DND-41 (cell line): ENCODE results near the gene MRM2.

ENCODE experiments used
- ATAC-seq: fragments of 200-7000 bp; cut with Tn5 transposase; 3 replicates; pipeline ENCODE4 v1.9.1; 2021; ENCODE audit warnings: low read depth; ENCODE audit not compliant: insufficient read depth
- DNase-seq: peaks from one replicate; pipeline ENCODE4 v3.0.0-alpha.2; 2020
- H2AFZ ChIP-seq: 2 replicates; pipeline ENCODE4 v1.6.0; 2012; ENCODE audit warnings: low read depth, low read length
- H3K27ac ChIP-seq: 2 replicates; pipeline ENCODE4 v1.5.1; 2012; ENCODE audit warnings: low read length, inconsistent platforms
- H3K27me3 ChIP-seq: fragments of 200-600 bp; sonication (generic); 2 replicates; pipeline ENCODE4 v1.6.0; 2012; ENCODE audit warnings: low read length, mild to moderate bottlenecking, inconsistent platforms; ENCODE audit not compliant: insufficient read depth, poor library complexity
- H3K36me3 ChIP-seq: 2 replicates; pipeline ENCODE4 v1.5.1; 2012; ENCODE audit warnings: low read length, inconsistent platforms; ENCODE audit not compliant: insufficient read depth
- H3K4me1 ChIP-seq: 2 replicates; pipeline ENCODE4 v1.5.1; 2012; ENCODE audit warnings: mild to moderate bottlenecking, low read length; ENCODE audit not compliant: insufficient read depth
- H3K4me2 ChIP-seq: 2 replicates; pipeline ENCODE4 v1.6.0; 2012; ENCODE audit warnings: mild to moderate bottlenecking, moderate library complexity, low read length, inconsistent platforms; ENCODE audit not compliant: insufficient read depth
- H3K4me3 ChIP-seq, 2 experiments: fragments of 200-600 bp in 1 of 2; shearing (Covaris generic) in 1 of 2; 2 replicates each; pipeline ENCODE4 v1.5.1; 2012 to 2016; ENCODE audit warnings: inconsistent platforms in 2 of 2, low read length in 2 of 2, mild to moderate bottlenecking in 2 of 2, low read depth in 1 of 2, moderate library complexity in 1 of 2
- H3K79me2 ChIP-seq: 2 replicates; pipeline ENCODE4 v1.6.0; 2012; ENCODE audit warnings: low read length, inconsistent platforms; ENCODE audit not compliant: insufficient read depth
- H3K9ac ChIP-seq: 2 replicates; pipeline ENCODE4 v1.6.0; 2012; ENCODE audit warnings: low read depth, mild to moderate bottlenecking, inconsistent platforms, low read length, moderate library complexity
- H3K9me3 ChIP-seq: 2 replicates; pipeline ENCODE4 v1.5.1; 2012; ENCODE audit warnings: low read length, moderate library complexity, mild to moderate bottlenecking, inconsistent platforms; ENCODE audit not compliant: insufficient read depth, severe bottlenecking
- H4K20me1 ChIP-seq: 2 replicates; pipeline ENCODE4 v1.6.0; 2012; ENCODE audit warnings: low read length; ENCODE audit not compliant: insufficient read depth
- CTCF ChIP-seq: IDR thresholded peaks from 2 replicates; pipeline ENCODE4 v1.5.1; 2012; ENCODE audit warnings: borderline replicate concordance, low read length, moderate library complexity, mild to moderate bottlenecking; ENCODE audit not compliant: poor library complexity, severe bottlenecking; ENCODE audit errors: extremely low read depth
- EZH2 ChIP-seq: IDR thresholded peaks from 3 replicates; pipeline ENCODE4 v1.6.1; 2012; ENCODE audit warnings: borderline replicate concordance, low read depth, mild to moderate bottlenecking, moderate library complexity, low read length, inconsistent platforms; ENCODE audit not compliant: severe bottlenecking

Gene MRM2

GRCh38 chr7:2223321-2223720 is 18.7 kb downstream of the MRM2 start:
- no peaks in the 10 kb centered on the region for H3K9me3 ChIP-seq
- H3K4me3 ChIP-seq = no peak overlapping the region
- no peak overlapping the region for H3K4me2 ChIP-seq
- H2AFZ ChIP-seq = no peak overlapping the region
- peaks cover 98% of the 10 kb centered on the region for H3K36me3 ChIP-seq
- no peak overlapping the region for H3K9ac ChIP-seq
- peaks cover 49% of the 10 kb centered on the region for H3K79me2 ChIP-seq
- H3K27me3 ChIP-seq = no peaks in the 10 kb centered on the region
- no peak overlapping the region for H3K27ac ChIP-seq
- H3K4me1 ChIP-seq = no peaks in the 10 kb centered on the region
- H4K20me1 ChIP-seq = peaks cover 50% of the 10 kb centered on the region
- no peak for ATAC-seq
- TF ChIP-seq EZH2 (no peak), CTCF (no peak)
- no peak for DNase-seq

- no peaks in the 10 kb centered on the region for H3K9me3 ChIP-seq
- no peak overlapping the region for H3K9ac ChIP-seq
- no peak overlapping the region for H3K4me3 ChIP-seq
- DNase-seq (no peak), ATAC-seq (no peak)
- peaks cover 41% of the 10 kb centered on the region for H3K79me2 ChIP-seq
- no peak overlapping the region for H3K27ac ChIP-seq
- H3K27me3 ChIP-seq = no peaks in the 10 kb centered on the region
- H3K36me3 ChIP-seq = peaks cover 98% of the 10 kb centered on the region
- H4K20me1 ChIP-seq = peaks cover 48% of the 10 kb centered on the region
- TF ChIP-seq EZH2 (no peak), CTCF (no peak)
- no peak overlapping the region for H3K4me2 ChIP-seq
- no peak overlapping the region for H2AFZ ChIP-seq
- no peaks in the 10 kb centered on the region for H3K4me1 ChIP-seq
These were observed 19.5 kb downstream of the MRM2 start for GRCh38 chr7:2222516-2222915.

GRCh38 chr7:2220954-2221353 is 21.1 kb downstream of the MRM2 start:
- TF ChIP-seq EZH2 = no peak
- TF ChIP-seq CTCF = no peak
- H3K4me1 ChIP-seq = no peaks in the 10 kb centered on the region
- ATAC-seq (no peak), DNase-seq (no peak)
- H3K27me3 ChIP-seq = no peaks in the 10 kb centered on the region
- H3K27ac ChIP-seq = no peak overlapping the region
- H3K4me3 ChIP-seq = no peak overlapping the region
- no peaks in the 10 kb centered on the region for H3K9me3 ChIP-seq
- no peak overlapping the region for H3K4me2 ChIP-seq
- H3K9ac ChIP-seq = no peak overlapping the region
- no peak overlapping the region for H2AFZ ChIP-seq
- peaks cover 28% of the 10 kb centered on the region for H3K79me2 ChIP-seq
- H4K20me1 ChIP-seq = peaks cover 48% of the 10 kb centered on the region
- peaks cover 98% of the 10 kb centered on the region for H3K36me3 ChIP-seq

GRCh38 chr7:2220506-2220905 is 21.5 kb downstream of the MRM2 start:
- no peaks in the 10 kb centered on the region for H3K4me1 ChIP-seq
- no peak overlapping the region for H3K27ac ChIP-seq
- DNase-seq = no peak
- peaks cover 44% of the 10 kb centered on the region for H4K20me1 ChIP-seq
- H3K79me2 ChIP-seq = peaks cover 23% of the 10 kb centered on the region
- H3K4me2 ChIP-seq = no peak overlapping the region
- no peak overlapping the region for H2AFZ ChIP-seq
- ATAC-seq = no peak
- H3K9ac ChIP-seq = no peak overlapping the region
- TF ChIP-seq EZH2 = no peak
- TF ChIP-seq CTCF = no peak
- no peaks in the 10 kb centered on the region for H3K27me3 ChIP-seq
- no peaks in the 10 kb centered on the region for H3K9me3 ChIP-seq
- H3K36me3 ChIP-seq = peaks cover 98% of the 10 kb centered on the region
- H3K4me3 ChIP-seq = no peak overlapping the region
